Fibroblast of the aortic adventitia (primary cell): ENCODE results near the gene DIP2C. TPM values are rescaled to one million over a fixed set of nuclear protein-coding genes. Genes with fewer than 3 reads are reported as not detected.

Source experiments
- DNase-seq: peaks from one replicate; pipeline ENCODE4 v3.0.0-alpha.2; 2010; ENCODE audit warnings: low read depth
- H3K4me3 ChIP-seq: 2 replicates; pipeline ENCODE4 v1.5.1; 2011; ENCODE audit warnings: low read depth, mild to moderate bottlenecking, control low read depth, low read length, moderate library complexity
- CTCF ChIP-seq: IDR thresholded peaks from 2 replicates; pipeline ENCODE4 v1.5.1; 2011; ENCODE audit warnings: mild to moderate bottlenecking, low read length, control low read depth, inconsistent platforms; ENCODE audit not compliant: insufficient read depth
- total RNA-seq: library from RNA; depleted of rRNA; stranded (reverse); fragments of >200 nt; gene quantifications from 2 replicates; pipeline ENCODE4 v1.2.3, GENCODE V29; 2012; ENCODE audit warnings: low replicate concordance

DIP2C gene
- total RNA-seq, 1 donor, result 15.7 TPM

GRCh38 chr10:475709-476454, 213.6 kb downstream of the DIP2C start:
- no peak for DNase-seq
- no peak for TF ChIP-seq CTCF
- no peak overlapping the region for H3K4me3 ChIP-seq

- no peak for TF ChIP-seq CTCF
These were observed 214.5 kb downstream of the DIP2C start for GRCh38 chr10:474946-475345.

GRCh38 chr10:474406-474805, 215.1 kb downstream of the DIP2C start:
- DNase-seq, result no peak
- TF ChIP-seq CTCF, result no peak
- no peak overlapping the region for H3K4me3 ChIP-seq

More at GRCh38 chr10:474946-475345, 214.5 kb downstream of the DIP2C start:
- H3K4me3 ChIP-seq, result no peak overlapping the region
- DNase-seq, result no peak

- TF ChIP-seq CTCF, result no peak
- DNase-seq, result no peak
- H3K4me3 ChIP-seq, result no peak overlapping the region
These were observed 217.1 kb downstream of the DIP2C start for GRCh38 chr10:472241-472910.

GRCh38 chr10:470339-471003, 219.0 kb downstream of the DIP2C start:
- no peak for TF ChIP-seq CTCF
- DNase-seq, result no peak
- no peak overlapping the region for H3K4me3 ChIP-seq

- H3K4me3 ChIP-seq, result no peak overlapping the region
- TF ChIP-seq CTCF, result no peak
- DNase-seq, result no peak
These were observed 219.5 kb downstream of the DIP2C start for GRCh38 chr10:469947-470338.
